ENCODE data around the gene TACC3.

The TACC3 gene

GRCh38 chr4:1792158-1792831 lies 71.0 kb downstream of the TACC3 start:
- Histone ChIP-seq H3K27ac (ENCODE audit: low read length) (no peak overlapping the region), H3F3A (ENCODE audit: insufficient read depth, low read length) (no peaks in the 10 kb centered on the region), H3K79me2 (ENCODE audit: low read length) (no peaks in the 10 kb centered on the region), H3K9me3 (replicated peaks; ENCODE audit: insufficient read depth, low read length) (no peaks in the 10 kb centered on the region), H3K4me1 (ENCODE audit: low read length) (no peaks in the 10 kb centered on the region), H3K36me3 (replicated peaks; ENCODE audit: insufficient read depth, low read length) (no peaks in the 10 kb centered on the region), H4K20me1 (ENCODE audit: insufficient read depth, low read length) (no peaks in the 10 kb centered on the region), H3K9me2 (replicated peaks; ENCODE audit: insufficient read depth, low read length) (no peaks in the 10 kb centered on the region), H3K9ac (ENCODE audit: low read length) (no peak overlapping the region), H3K27me3 (replicated peaks; ENCODE audit: insufficient read depth, low read length) (peaks cover 81% of the 10 kb centered on the region), H3K4me3 (ENCODE audit: low read length) (no peak overlapping the region), H3K4me2 (ENCODE audit: low read depth, low read length) (no peak overlapping the region), H2AFZ (ENCODE audit: low read length) (no peak overlapping the region)
- TF ChIP-seq EZH2 (optimal IDR thresholded peaks at IDR 0.05; ENCODE audit: low read depth, low read length) (no peak), EZH2phosphoT487 (IDR thresholded peaks at IDR 0.05; ENCODE audit: low read length) (no peak)
- TF ChIP-seq, protein P1, sequence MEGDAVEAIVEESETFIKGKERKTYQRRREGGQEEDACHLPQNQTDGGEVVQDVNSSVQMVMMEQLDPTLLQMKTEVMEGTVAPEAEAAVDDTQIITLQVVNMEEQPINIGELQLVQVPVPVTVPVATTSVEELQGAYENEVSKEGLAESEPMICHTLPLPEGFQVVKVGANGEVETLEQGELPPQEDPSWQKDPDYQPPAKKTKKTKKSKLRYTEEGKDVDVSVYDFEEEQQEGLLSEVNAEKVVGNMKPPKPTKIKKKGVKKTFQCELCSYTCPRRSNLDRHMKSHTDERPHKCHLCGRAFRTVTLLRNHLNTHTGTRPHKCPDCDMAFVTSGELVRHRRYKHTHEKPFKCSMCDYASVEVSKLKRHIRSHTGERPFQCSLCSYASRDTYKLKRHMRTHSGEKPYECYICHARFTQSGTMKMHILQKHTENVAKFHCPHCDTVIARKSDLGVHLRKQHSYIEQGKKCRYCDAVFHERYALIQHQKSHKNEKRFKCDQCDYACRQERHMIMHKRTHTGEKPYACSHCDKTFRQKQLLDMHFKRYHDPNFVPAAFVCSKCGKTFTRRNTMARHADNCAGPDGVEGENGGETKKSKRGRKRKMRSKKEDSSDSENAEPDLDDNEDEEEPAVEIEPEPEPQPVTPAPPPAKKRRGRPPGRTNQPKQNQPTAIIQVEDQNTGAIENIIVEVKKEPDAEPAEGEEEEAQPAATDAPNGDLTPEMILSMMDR (IDR thresholded peaks at IDR 0.05; ENCODE audit: low read length): no peak
- no peak for DNase-seq

GRCh38 chr4:1792832-1793495 lies 71.6 kb downstream of the TACC3 start, which contains the start of gene FGFR3:
FGFR3 (plus strand) TSS chr4:1793293; CDS start chr4:1793935, 642 bp downstream.
- no peak within 1 kb of the TSS for H3K27ac ChIP-seq (ENCODE audit: low read length)
- H3K9me3 ChIP-seq (replicated peaks; ENCODE audit: insufficient read depth, low read length): no peaks in the 10 kb centered on the region
- no peak within 1 kb of the TSS for H2AFZ ChIP-seq (ENCODE audit: low read length)
- no peak for TF ChIP-seq EZH2phosphoT487 (IDR thresholded peaks at IDR 0.05; ENCODE audit: low read length)
- TF ChIP-seq EZH2 (optimal IDR thresholded peaks at IDR 0.05; ENCODE audit: low read depth, low read length): no peak
- TF ChIP-seq, protein P1 (IDR thresholded peaks at IDR 0.05; ENCODE audit: low read length): no peak
- H3F3A ChIP-seq (ENCODE audit: insufficient read depth, low read length): no peaks in the 10 kb centered on the region
- no peak within 1 kb of the TSS for H3K9ac ChIP-seq (ENCODE audit: low read length)
- peak; percentile 38 for DNase-seq
- no peaks in the 10 kb centered on the region for H3K36me3 ChIP-seq (replicated peaks; ENCODE audit: insufficient read depth, low read length)
- H3K9me2 ChIP-seq (replicated peaks; ENCODE audit: insufficient read depth, low read length): no peaks in the 10 kb centered on the region
- H3K79me2 ChIP-seq (ENCODE audit: low read length): no peaks in the 10 kb centered on the region
- H3K27me3 ChIP-seq (replicated peaks; ENCODE audit: insufficient read depth, low read length): peaks cover 77% of the 10 kb centered on the region
- H3K4me1 ChIP-seq (ENCODE audit: low read length): no peaks in the 10 kb centered on the region
- H4K20me1 ChIP-seq (ENCODE audit: insufficient read depth, low read length): no peaks in the 10 kb centered on the region
- H3K4me2 ChIP-seq (ENCODE audit: low read depth, low read length): peak within 1 kb of the TSS; percentile 52; the same call in 1 of the 2 replicates
- peak within 1 kb of the TSS; percentile 40; the same call in 1 of the 2 replicates for H3K4me3 ChIP-seq (ENCODE audit: low read length)

DNA sequence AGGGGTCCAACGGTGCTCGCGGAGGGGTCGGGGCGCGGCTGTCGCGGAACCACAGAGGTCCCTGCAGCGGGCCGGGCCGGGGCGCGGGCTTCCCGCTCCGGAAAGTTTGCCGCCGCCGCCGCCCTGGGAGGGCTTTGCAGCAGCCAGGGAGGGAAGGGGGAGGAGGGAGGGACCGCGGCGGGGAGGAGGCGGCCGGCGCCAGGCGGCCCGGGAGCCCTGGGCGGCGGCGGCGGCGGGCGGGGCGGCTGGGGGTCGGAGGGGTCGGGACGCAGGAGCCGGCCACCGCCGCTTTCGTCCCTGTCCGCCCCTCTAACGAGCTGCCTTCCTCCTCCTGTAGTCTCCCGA lies 72.1 kb downstream of the TACC3 start:
- peak; percentile 15 for DNase-seq
- Histone ChIP-seq H4K20me1 (ENCODE audit: insufficient read depth, low read length) (no peaks in the 10 kb centered on the region), H3K36me3 (replicated peaks; ENCODE audit: insufficient read depth, low read length) (no peaks in the 10 kb centered on the region), H3F3A (ENCODE audit: insufficient read depth, low read length) (no peaks in the 10 kb centered on the region), H2AFZ (ENCODE audit: low read length) (no peak overlapping the region), H3K4me2 (ENCODE audit: low read depth, low read length) (no peak overlapping the region), H3K27me3 (replicated peaks; ENCODE audit: insufficient read depth, low read length) (peaks cover 74% of the 10 kb centered on the region), H3K9ac (ENCODE audit: low read length) (no peak overlapping the region), H3K27ac (ENCODE audit: low read length) (no peak overlapping the region), H3K9me2 (replicated peaks; ENCODE audit: insufficient read depth, low read length) (no peaks in the 10 kb centered on the region), H3K79me2 (ENCODE audit: low read length) (no peaks in the 10 kb centered on the region), H3K9me3 (replicated peaks; ENCODE audit: insufficient read depth, low read length) (no peaks in the 10 kb centered on the region), H3K4me3 (ENCODE audit: low read length) (peak overlapping the region; percentile 40; the same call in 1 of the 2 replicates), H3K4me1 (ENCODE audit: low read length) (no peaks in the 10 kb centered on the region)
- TF ChIP-seq EZH2phosphoT487 (IDR thresholded peaks at IDR 0.05; ENCODE audit: low read length) (no peak), EZH2 (optimal IDR thresholded peaks at IDR 0.05; ENCODE audit: low read depth, low read length) (no peak)
- TF ChIP-seq, protein P1 (IDR thresholded peaks at IDR 0.05; ENCODE audit: low read length): no peak
